ENCODE results near the gene HMGN1. TPM values are rescaled to one million over a fixed set of nuclear protein-coding genes. Genes with fewer than 3 reads are reported as not detected.

The HMGN1 gene
- total RNA-seq, 2 experiments from 2014 or later, result 380 to 409 TPM

DNA sequence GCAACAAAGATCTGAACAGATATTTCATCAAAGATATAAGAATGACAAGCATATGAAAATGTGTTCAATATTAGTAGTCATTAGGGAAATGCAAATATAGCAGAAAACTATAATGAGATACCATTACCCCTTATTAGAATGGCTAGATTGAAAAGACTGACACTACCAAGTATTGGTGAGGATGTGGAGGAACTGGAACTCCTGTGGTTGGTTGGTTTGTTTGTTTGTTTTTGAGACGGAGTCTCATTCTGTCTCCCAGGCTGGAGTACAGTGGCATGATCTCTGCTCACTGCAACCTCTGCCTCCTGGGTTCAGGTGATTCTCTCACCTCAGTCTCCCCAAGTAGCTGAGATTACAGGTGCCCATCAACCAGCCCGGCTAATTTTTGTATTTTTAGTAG is 18.9 kb upstream of the HMGN1 start:
- ChIA-PET POLR2A (no interaction called here), CTCF (no interaction called here)
- DNase-seq (no peak), ATAC-seq (no peak)
- no peak overlapping the region for H3K4me3 Mint-ChIP-seq
- peaks cover 11% of the 10 kb centered on the region for H3K27me3 Mint-ChIP-seq (ENCODE audit: low read depth)
- no peaks in the 10 kb centered on the region for H3K9me3 Mint-ChIP-seq (ENCODE audit: insufficient read depth)
- no peaks in the 10 kb centered on the region for H3K36me3 Mint-ChIP-seq (ENCODE audit: low read depth)
- peaks cover 4% of the 10 kb centered on the region for H3K4me1 Mint-ChIP-seq (ENCODE audit: low read depth)
- no peak overlapping the region for H3K27ac Mint-ChIP-seq

DNA sequence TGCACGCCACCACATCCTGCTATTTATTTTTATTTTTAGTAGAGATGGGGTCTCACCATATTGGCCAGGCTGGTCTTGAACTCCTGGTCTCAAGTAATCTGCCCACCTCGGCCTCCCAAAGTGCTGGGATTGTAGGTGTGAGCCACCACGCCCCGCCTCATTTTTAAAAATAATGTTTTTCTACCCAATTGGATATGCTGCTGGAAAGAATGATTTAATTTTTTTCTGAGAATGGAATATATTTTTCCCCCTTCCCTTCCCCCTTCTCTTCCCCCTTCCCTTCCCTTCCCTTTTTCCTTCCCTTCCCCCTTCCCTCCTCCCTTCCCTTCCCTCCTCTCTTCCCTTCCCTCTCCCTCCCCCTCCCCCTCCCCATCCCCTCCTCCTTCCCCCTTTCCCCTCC is 17.7 kb upstream of the HMGN1 start:
- ChIA-PET POLR2A (no interaction called here), CTCF (no interaction called here)
- DNase-seq, result no peak
- peaks cover 11% of the 10 kb centered on the region for H3K27me3 Mint-ChIP-seq (ENCODE audit: low read depth)
- H3K36me3 Mint-ChIP-seq (ENCODE audit: low read depth), result no peaks in the 10 kb centered on the region
- H3K27ac Mint-ChIP-seq, result no peak overlapping the region
- H3K4me3 Mint-ChIP-seq, result no peak overlapping the region
- no peaks in the 10 kb centered on the region for H3K9me3 Mint-ChIP-seq (ENCODE audit: insufficient read depth)
- ATAC-seq, result no peak
- H3K4me1 Mint-ChIP-seq (ENCODE audit: low read depth), result peaks cover 4% of the 10 kb centered on the region

DNA sequence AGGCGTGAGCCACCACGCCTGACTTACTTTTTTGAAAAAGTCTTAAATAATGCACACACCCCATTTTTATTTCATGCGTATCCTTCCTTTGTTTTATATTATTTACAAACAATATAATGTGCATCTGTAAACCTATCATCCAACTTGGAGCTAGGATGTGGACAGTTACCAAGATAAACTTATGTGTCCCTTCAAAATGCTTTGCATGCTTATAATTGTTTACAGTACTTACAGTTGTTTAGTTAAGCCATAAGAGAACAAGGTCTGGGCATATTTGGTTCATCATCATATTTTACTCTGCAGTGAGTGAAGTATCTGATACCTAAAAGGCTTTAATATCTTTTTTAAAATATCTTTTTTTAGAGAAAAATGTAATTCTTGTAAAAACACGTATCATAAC is 16.1 kb upstream of the HMGN1 start:
- Mint-ChIP-seq H3K36me3 (ENCODE audit: low read depth) (no peaks in the 10 kb centered on the region), H3K27me3 (ENCODE audit: low read depth) (peaks cover 8% of the 10 kb centered on the region), H3K27ac (no peak overlapping the region), H3K9me3 (ENCODE audit: insufficient read depth) (no peaks in the 10 kb centered on the region), H3K4me3 (no peak overlapping the region), H3K4me1 (ENCODE audit: low read depth) (no peaks in the 10 kb centered on the region)
- CTCF ChIA-PET, result no interaction called here
- ATAC-seq, result no peak
- POLR2A ChIA-PET, result no interaction called here
- no peak for DNase-seq

DNA sequence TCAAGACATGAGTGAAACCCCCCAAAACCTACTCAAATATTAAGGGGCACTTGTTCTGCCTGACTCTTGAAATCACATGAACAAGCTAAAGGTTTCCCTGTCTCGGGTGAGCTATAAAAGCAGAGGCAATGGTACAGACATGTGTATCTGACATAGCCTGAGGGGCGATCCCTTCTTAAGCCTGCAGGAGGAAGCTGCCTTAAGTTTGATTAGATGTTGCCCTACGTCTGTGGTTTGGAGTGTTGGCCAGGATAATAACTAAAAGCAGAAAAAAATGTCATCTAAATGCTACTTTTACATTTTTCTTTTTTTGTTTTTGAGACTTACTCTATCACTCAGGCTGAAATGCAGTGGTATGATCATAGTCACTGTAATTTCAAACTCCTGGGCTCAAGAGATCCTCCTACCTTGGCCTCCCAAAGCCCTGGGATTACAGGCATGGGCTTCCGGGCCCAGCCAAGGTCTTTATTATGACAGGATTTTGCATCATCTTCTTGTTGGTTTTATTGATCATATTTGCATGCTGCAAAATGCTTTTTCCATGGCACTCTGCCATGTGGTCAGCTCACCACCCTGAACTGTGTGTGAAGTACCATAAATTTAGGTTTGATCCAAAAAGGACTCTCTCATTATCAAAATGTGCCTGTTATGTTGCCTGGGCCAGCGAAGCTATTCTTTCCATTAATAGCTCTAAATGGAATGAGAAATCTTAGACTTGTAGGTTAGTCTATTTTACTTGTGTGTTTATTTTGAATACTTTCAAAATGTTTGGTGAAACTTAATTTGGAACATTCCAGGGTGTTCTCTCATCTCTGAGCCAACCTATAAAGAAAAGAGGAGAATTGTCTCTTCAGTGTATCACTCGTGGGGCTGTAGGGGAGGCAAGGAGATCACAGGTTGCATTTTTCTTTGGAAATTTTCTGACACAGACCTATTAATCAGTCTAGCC is 15.0 kb upstream of the HMGN1 start:
- POLR2A ChIA-PET, result no interaction called here
- ATAC-seq (no peak), DNase-seq (no peak)
- H3K4me1 Mint-ChIP-seq (ENCODE audit: low read depth), result no peaks in the 10 kb centered on the region
- CTCF ChIA-PET, result interaction anchor here (1.4 to 2.0 kb wide), 3 partner anchors 10 to 14 kb away, joined by 3 to 5 read pairs (median 4); no protein-coding TSS in a partner anchor
- peaks cover 8% of the 10 kb centered on the region for H3K27me3 Mint-ChIP-seq (ENCODE audit: low read depth)
- H3K4me3 Mint-ChIP-seq, result no peak overlapping the region
- H3K36me3 Mint-ChIP-seq (ENCODE audit: low read depth), result no peaks in the 10 kb centered on the region
- H3K9me3 Mint-ChIP-seq (ENCODE audit: insufficient read depth), result no peaks in the 10 kb centered on the region
- H3K27ac Mint-ChIP-seq, result no peak overlapping the region

DNA sequence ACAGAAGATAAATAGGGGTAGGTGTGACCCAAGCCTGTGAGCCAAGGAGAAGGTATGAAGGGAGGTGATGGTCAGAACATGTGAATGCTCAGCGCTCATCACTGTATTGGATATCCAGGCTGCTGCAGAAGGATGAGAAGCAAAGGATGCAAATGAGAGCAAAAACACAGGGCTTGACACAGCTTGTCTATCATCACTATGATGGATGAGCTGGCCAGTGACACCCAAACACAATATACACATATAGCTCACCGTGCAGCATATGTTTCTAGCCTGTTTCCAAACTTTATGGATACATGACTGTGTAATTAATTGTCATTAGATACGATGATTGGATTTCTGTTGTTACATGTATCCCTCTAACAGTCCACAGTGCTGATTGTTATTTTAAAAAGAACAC is 13.8 kb upstream of the HMGN1 start:
- H3K9me3 Mint-ChIP-seq (ENCODE audit: insufficient read depth), result no peaks in the 10 kb centered on the region

DNA sequence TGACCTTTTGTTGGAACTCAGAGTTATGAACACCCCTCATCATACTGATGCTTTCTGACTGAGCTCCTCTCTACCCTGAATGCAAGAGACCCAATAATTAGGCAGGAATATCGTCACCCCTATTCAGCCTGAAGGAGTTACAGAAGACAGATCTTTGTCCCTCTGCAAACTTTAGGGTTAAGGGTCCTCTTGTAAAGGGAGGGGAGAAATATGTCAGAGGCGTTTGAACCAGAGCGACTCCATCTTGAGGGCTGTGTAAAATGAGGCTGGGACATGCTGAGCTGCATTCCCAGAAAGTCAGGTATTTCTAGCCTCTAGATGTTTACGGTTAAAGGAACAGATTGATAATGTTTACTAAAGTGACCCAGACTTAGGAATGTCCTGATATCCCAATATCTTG is 10.5 kb upstream of the HMGN1 start:
- no peaks in the 10 kb centered on the region for H3K36me3 Mint-ChIP-seq (ENCODE audit: low read depth)
- POLR2A ChIA-PET, result no interaction called here

More for the DNA sequence above, 13.8 kb upstream of the HMGN1 start:
- no peak for DNase-seq
- Mint-ChIP-seq H3K27me3 (ENCODE audit: low read depth) (peaks cover 11% of the 10 kb centered on the region), H3K36me3 (ENCODE audit: low read depth) (no peaks in the 10 kb centered on the region), H3K27ac (no peak overlapping the region), H3K4me3 (no peak overlapping the region), H3K4me1 (ENCODE audit: low read depth) (no peaks in the 10 kb centered on the region)
- CTCF ChIA-PET, result interaction anchor here (1.4 to 2.0 kb wide), 3 partner anchors 11 to 13 kb away, joined by 3 to 5 read pairs (median 4); no protein-coding TSS in a partner anchor
- ATAC-seq, result no peak
- POLR2A ChIA-PET, result no interaction called here

DNA sequence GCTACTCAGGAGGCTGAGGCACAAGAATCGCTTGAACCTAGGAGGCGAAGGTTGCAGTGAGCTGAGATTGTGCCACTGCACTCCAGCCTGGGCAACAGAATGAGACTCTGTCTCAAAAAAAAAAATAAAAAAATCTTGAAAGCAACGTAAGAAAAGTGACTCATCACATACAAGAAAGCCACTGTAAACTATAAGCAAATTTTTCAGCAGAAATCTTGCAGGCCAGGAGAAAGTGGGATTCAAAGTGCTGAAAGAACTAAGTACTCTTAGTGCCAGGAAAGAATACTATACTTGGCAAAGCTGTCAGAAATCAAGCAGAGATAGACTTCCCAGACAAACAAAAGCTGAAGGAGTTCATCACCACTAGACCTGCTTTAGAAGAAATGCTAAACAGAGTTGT is 4.4 kb upstream of the HMGN1 start:
- DNase-seq (no peak), ATAC-seq (no peak)
- peaks cover 11% of the 10 kb centered on the region for H3K4me1 Mint-ChIP-seq (ENCODE audit: low read depth)
- POLR2A ChIA-PET, result interaction anchor here (1.2 kb wide), 1 partner anchor 39 kb away, joined by 4 read pairs; the partner anchor contains the start of gene BRWD1
- H3K4me3 Mint-ChIP-seq, result no peak overlapping the region
- no peak overlapping the region for H3K27ac Mint-ChIP-seq
- H3K36me3 Mint-ChIP-seq (ENCODE audit: low read depth), result no peaks in the 10 kb centered on the region
- CTCF ChIA-PET, result no interaction called here
- H3K27me3 Mint-ChIP-seq (ENCODE audit: low read depth), result peaks cover 14% of the 10 kb centered on the region
- H3K9me3 Mint-ChIP-seq (ENCODE audit: insufficient read depth), result no peaks in the 10 kb centered on the region

More for the DNA sequence above, 10.5 kb upstream of the HMGN1 start:
- no peak overlapping the region for H3K27ac Mint-ChIP-seq
- CTCF ChIA-PET, result interaction anchor here (0.8 kb wide), 1 partner anchor 82 kb away, joined by 3 read pairs; no protein-coding TSS in a partner anchor
- ATAC-seq (no peak), DNase-seq (no peak)
- peaks cover 14% of the 10 kb centered on the region for H3K27me3 Mint-ChIP-seq (ENCODE audit: low read depth)
- no peaks in the 10 kb centered on the region for H3K4me1 Mint-ChIP-seq (ENCODE audit: low read depth)
- no peaks in the 10 kb centered on the region for H3K9me3 Mint-ChIP-seq (ENCODE audit: insufficient read depth)
- H3K4me3 Mint-ChIP-seq, result no peak overlapping the region

DNA sequence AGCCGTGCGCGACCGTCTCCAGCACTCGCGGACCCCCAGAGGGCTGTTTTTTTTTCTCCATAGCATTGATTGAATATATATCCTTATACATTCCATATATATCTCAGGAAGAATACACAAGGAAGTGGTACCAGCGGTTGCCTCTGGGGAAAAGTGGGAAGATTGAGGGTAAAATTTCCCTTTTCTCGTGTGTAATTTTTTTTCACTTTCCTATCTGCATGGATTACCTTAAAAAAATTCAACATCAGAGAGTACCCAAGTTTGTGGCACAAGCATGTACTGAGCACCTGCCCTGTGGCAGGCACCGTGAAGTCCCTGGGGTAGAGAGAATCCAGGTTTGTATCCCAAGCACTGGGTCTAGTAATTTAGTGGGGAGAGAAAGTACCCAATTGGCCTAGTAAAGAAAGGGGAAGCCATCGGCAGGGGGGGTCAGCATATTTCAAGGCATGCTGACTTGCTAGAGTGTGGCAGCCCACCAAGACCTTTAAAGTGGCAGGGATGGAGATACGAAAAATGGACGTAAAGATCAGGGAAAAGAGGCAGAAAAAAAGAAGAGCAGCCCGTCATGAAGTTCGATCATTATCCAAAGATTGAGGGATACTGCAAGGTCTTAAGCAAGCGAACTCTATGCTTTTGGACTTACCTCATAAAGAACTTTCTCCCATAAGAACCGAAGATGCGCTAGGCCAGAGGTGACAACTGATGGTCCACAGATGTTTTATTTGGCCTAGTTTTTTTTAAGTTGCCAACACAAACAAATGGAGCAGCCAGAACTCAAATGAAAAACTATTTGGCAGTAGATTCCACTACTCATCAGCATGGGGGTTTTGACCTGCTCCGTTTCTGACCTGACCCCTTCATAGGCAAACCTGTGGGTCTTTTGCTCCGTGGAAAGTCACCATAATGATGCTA is 1.5 kb upstream of the HMGN1 start:
- DNase-seq (no peak), ATAC-seq (no peak)
- no peaks in the 10 kb centered on the region for H3K9me3 Mint-ChIP-seq (ENCODE audit: insufficient read depth)
- peaks cover 27% of the 10 kb centered on the region for H3K36me3 Mint-ChIP-seq (ENCODE audit: low read depth)
- H3K4me1 Mint-ChIP-seq (ENCODE audit: low read depth), result peaks cover 31% of the 10 kb centered on the region
- H3K4me3 Mint-ChIP-seq, result peak overlapping the region; percentile 98
- ChIA-PET POLR2A (interaction anchor here (0.6 to 4.8 kb wide), 4 partner anchors 11 to 167 kb away, joined by 3 to 77 read pairs (median 15); partner anchors contain the start of genes BRWD1 and PSMG1), CTCF (interaction anchor here (0.8 to 3.5 kb wide), 4 partner anchors 13 to 37 kb away, joined by 3 to 20 read pairs (median 7); partner anchors contain the start of gene BRWD1)
- peaks cover 9% of the 10 kb centered on the region for H3K27me3 Mint-ChIP-seq (ENCODE audit: low read depth)
- peak overlapping the region; percentile 100 for H3K27ac Mint-ChIP-seq

DNA sequence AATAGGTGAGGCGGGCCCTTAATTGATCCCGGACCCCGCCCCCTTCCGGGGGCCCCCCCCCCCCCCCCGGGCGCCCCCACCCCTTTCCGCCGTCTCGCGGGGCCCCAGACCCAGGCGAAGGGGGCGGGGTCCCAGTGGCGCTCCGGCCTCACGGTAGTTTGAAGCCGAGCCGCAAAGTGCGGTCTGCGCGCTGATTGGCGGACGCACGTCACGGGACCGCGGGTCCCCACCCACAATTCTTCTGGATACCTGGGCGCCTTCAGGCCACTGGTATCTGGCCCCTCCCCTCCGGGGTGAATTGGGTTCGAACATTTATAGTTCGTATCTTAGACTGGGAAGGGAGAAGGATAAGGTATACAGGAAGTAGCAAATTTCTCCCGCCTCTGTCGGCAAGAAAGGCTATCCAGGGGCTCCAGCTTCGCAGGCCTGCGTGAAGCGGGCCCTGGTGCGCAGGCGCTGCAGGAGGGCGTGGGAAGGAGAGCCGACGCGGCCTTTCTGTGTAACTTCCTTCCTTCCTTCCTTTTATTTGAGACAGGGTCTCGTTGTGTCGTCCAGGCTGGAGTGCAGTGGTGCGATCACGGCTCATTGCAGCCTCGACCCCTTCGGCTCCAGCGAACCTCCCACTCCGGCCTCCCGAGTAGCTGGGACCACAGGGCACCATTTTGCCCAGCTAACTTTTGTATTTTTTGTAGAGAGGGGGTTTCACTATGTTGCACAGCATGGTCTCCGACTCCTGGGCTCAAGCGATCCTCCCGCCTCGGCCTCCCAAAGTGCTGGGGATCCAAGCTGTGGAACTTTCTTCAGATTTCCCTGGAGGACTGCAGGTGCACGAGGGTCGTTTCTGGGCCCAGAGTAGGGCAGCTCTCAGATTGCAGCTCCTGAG is 564 bp upstream of the HMGN1 start:
- no peaks in the 10 kb centered on the region for H3K9me3 Mint-ChIP-seq (ENCODE audit: insufficient read depth)
- ATAC-seq (peak; percentile 88), DNase-seq (peak; percentile 98)
- H3K4me1 Mint-ChIP-seq (ENCODE audit: low read depth), result peaks cover 38% of the 10 kb centered on the region
- peak overlapping the region; percentile 98 for H3K4me3 Mint-ChIP-seq
- POLR2A ChIA-PET, result interaction anchor here (0.6 to 4.8 kb wide), 5 partner anchors 10 to 166 kb away, joined by 3 to 77 read pairs (median 6); partner anchors contain the start of genes BRWD1 and PSMG1
- CTCF ChIA-PET, result interaction anchor here (0.8 to 3.5 kb wide), 5 partner anchors 14 to 38 kb away, joined by 3 to 20 read pairs (median 5); partner anchors contain the start of gene BRWD1
- H3K27me3 Mint-ChIP-seq (ENCODE audit: low read depth), result peaks cover 7% of the 10 kb centered on the region
- peak overlapping the region; percentile 100 for H3K27ac Mint-ChIP-seq
- H3K36me3 Mint-ChIP-seq (ENCODE audit: low read depth), result peaks cover 35% of the 10 kb centered on the region

DNA sequence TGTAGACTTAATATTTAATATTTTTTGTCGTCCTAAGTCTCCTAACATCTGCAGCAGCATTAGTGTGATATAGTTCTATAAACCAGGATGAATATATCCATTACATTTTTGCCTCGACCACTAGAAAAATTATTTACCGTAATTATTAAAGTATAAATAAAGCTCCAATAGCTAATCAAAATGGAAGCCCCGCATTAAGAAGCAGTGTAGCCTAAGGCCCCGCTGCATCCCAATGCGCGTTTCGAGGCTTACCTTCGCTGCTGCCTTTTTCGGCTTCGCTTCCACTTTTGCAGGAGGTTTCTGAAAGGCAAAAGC is 891 bp downstream of the HMGN1 start:
- H3K36me3 Mint-ChIP-seq (ENCODE audit: low read depth), result peaks cover 45% of the 10 kb centered on the region
- ChIA-PET POLR2A (interaction anchor here (0.8 to 4.8 kb wide), 8 partner anchors 9 to 164 kb away, joined by 3 to 77 read pairs (median 6); partner anchors contain the start of genes BRWD1 and PSMG1), CTCF (interaction anchor here (1.0 to 3.5 kb wide), 4 partner anchors 9 to 93 kb away, joined by 4 to 20 read pairs (median 4); no protein-coding TSS in a partner anchor)
- H3K27ac Mint-ChIP-seq, result peak overlapping the region; percentile 91
- peak overlapping the region; percentile 89 for H3K4me3 Mint-ChIP-seq
- peaks cover 39% of the 10 kb centered on the region for H3K4me1 Mint-ChIP-seq (ENCODE audit: low read depth)
- peaks cover 4% of the 10 kb centered on the region for H3K27me3 Mint-ChIP-seq (ENCODE audit: low read depth)
- DNase-seq (no peak), ATAC-seq (peak; percentile 1)
- no peaks in the 10 kb centered on the region for H3K9me3 Mint-ChIP-seq (ENCODE audit: insufficient read depth)

Measured in activated CD8-positive, alpha-beta T cell treated with anti-CD3 and anti-CD28 coated beads, Interleukin-2, amount 10 ng/mL, durations not matched to agents 7 days and 5 days (primary cell).